Dedifferentiated amniotic fluid mesenchymal stem cell (primary cell): ENCODE results near the gene MVP.
A peak's percentile ranks its signal among the peaks of the same experiment; 100 is the strongest.
"Not testable (repeated sequence)": the region's sequence is repeated elsewhere in the genome, so short reads cannot be mapped to it uniquely, and the experiment has no call there.

ENCODE experiments used
- DNase-seq: peaks from one replicate; pipeline ENCODE4 v3.0.0-alpha.2; 2016; ENCODE audit errors: extremely low spot score

Gene MVP

DNA sequence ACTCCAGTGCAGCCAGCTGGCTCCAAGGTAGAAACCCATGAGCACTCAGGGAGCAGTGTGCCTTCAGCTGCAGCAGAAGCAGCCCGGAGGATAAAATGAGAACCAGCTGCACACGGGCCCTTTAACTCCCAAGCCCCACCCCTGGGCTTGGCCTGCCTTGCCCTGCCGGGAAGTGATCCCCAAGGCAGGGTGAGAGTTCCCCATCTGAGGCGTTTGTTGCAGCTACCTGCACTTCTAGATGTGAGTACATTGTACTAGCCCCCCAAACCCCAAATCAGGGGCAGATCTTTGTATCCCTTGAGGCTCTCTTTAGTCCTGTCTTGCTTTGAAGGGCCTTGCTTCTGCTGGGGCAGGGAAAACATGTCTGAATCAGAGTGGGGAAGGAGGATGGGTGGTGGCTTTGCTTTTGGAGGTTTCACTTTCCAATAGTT, at the start of gene MVP:
TSS of gene MVP (plus strand) at position 192 of the 431 bp plus-strand sequence. CDS start 10,088 bp downstream, outside the sequence.
- DNase-seq: peak; percentile 55

- not testable (repeated sequence) for DNase-seq
These were observed 47.9 kb upstream of the MVP start for GRCh38 chr16:29772330-29772729.

DNA sequence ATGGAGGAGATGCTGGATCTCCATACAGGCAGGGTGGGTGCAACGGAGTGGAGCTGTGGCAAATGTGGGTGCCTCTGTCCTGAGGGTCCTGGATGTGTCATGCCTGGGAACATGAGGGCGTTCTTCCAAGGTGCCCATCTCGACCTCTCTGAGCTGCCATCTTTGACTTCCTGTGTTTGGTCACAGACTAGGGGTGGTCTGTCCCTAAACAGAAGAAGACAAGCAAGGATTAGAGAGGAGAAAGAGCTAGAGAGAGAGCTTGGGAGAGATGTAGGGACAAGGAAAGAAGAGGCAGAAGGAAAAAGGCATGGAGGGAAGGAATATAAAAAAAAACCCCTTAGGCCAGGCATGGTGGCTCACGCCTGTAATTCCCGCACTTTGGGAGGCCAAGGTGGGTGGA, 45.5 kb upstream of the MVP start:
- DNase-seq: no peak

DNA sequence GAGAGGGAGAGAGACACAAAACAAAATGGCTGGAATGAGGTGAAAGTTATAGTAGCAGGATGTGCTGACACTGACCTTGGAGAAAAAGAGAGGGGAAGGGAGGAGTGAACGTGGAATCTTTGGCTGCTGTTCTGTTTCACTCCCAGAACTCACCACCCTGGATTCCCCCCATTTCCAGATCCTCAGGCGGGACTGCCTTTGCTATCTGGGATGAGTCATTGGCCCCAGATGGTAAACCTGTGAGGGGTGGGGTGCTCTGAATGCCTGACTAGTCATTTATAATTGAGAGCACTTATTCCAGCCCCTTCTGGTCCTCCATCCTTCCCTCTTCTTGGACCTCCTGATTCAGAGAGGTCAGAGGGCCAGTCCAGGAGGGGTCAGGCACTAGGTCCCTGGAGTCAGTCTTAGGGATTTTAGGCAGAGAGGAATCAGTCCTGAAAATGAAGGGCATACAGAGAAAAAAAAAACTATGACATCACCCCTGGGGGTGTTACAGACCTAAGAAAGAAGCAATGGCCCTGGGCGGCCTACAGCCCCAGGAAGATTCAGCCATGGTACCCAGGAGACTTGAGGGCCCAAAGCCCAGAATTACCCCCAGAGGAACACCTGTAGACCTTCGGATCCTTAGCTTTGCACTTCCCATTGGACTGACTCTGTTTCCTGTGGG, 44.4 kb upstream of the MVP start:
- no peak for DNase-seq

- no peak for DNase-seq
These were observed 42.5 kb upstream of the MVP start, which contains the start of gene ZG16 for GRCh38 chr16:29777576-29778350. ZG16 (plus strand) TSS chr16:29778256; CDS start chr16:29779267, 1,011 bp downstream.

DNA sequence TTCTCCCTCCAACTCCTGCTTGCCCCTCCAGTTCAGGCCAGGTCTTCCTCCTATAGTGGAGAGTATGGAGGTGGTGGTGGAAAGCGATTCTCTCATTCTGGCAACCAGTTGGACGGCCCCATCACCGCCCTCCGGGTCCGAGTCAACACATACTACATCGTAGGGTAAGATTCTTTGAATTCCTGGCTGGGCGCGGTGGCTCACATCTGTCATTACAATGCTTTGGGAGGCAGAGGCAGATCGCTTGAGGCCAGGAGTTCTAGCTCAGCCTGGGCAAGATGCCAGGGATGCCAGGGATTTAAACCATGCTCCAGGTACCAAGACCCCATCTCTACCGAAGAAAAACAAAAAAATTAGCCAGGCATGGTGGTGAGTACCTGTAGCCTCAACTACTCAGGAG, 40.8 kb upstream of the MVP start:
- DNase-seq: no peak

DNA sequence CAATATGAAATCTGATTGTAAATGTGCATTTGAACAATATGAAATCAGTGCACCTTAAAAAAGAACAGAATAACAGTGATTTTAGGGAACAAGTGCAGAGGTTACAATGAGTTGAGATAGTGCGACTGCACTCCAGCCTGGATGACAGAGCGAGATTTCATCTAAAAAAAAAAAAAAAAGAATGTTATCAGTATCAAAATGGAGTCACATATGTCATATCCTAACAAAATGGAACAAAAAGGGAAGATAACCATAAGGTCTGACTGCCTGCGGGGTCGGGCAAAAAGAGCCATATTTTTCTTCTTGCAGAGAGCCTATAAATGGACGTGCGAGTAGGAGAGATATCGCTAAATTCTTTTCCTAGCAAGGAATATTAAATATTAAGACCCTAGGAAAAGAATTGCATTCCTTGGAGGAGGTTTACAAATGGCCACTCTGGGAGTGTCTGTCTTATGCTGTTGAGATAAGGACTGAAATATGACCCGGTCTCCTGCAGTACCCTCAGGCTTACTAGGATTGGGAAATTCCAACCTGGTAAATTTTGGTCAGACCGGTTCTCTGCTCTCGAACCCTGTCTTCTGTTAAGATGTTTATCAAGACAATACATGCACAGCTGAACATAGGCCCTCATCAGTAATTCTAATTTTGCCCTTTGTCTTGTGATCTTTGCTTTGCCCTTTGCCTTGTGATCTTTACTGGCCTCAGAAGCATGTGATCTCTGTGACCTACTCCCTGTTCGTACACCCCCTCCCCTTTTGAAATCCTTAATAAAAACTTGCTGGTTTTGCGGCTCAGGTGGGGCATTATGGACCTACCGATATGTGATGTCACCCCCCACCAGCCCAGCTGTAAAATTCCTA, 36.9 kb upstream of the MVP start:
- not testable (repeated sequence) for DNase-seq

GRCh38 chr16:29784157-29784556, 36.1 kb upstream of the MVP start:
- no peak for DNase-seq

DNA sequence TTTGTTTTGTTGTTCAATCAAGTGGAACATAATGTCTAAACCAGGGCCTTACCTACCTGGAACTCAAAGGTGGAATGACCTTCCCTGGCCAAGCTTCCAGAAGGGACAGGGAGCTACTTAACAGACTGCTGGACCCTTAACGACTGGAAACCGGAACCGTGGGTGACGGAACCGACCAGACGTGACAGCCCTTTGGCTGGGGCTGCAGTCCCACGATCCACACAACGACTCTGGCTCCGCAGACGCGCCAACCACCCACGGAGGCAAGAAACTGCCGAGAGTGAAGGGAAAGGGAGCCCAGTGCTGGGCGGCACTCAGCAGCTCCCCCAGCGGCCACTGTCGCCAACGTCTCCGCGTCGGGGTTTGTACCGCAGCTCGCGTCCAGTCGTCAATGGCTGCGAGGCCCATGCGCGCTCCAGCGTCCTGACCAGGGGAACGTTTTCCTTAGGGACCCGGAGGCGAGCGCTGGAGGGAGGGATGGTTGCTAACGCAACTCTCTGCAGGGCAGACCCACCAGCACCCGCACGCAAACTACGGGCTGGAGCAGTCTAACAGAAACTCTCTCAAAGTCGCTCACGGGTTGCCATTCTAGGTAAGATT, 35.3 kb upstream of the MVP start:
- no peak for DNase-seq

GRCh38 chr16:29787155-29787554, 33.1 kb upstream of the MVP start:
- not testable (repeated sequence) for DNase-seq

- no peak for DNase-seq
These were observed 30.5 kb upstream of the MVP start for GRCh38 chr16:29789775-29790182.

DNA sequence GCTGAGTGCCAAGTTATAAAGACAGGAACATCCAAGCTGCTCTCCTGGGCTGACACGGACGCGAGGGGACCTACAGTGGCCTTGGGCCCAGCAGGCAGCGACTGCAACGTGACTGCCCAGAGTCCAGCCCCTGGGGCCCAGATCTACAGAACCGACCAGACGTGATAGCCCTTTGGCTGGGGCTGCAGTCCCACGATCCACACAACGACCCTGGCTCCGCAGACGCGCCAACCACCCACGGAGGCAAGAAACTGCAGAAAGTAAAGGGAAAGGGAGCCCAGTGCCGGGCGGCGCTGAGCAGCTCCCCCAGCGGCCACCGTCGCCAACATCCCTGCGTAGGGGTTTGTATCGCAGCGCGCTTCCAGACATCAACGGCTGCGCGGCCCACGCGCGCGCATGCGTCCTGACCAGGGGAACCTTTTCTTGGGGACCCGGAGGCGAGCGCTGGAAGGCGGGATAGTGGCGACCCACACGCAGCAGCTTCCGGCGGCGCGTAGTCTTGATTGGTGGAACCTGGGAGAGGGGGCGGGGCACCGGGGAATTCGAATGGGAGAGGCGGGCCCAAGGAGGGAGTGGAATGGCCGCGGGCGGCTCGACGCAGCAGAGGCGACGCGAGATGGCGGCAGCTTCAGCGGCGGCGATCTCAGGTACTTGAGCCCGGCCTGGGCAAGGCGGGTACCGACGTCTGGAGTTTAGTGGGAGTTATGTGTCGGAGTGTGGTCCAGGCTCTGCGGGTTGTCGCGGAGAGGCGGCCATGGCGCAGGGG, 29.9 kb upstream of the MVP start, which contains the start of gene KIF22:
TSS of gene KIF22 (plus strand) at position 569 of the 766 bp plus-strand sequence. CDS start at position 578, 9 bp downstream.
- DNase-seq: peak; percentile 98

GRCh38 chr16:29790949-29791844, 29.1 kb upstream of the MVP start:
- no peak for DNase-seq

GRCh38 chr16:29791845-29792807, 28.1 kb upstream of the MVP start:
- no peak for DNase-seq

DNA sequence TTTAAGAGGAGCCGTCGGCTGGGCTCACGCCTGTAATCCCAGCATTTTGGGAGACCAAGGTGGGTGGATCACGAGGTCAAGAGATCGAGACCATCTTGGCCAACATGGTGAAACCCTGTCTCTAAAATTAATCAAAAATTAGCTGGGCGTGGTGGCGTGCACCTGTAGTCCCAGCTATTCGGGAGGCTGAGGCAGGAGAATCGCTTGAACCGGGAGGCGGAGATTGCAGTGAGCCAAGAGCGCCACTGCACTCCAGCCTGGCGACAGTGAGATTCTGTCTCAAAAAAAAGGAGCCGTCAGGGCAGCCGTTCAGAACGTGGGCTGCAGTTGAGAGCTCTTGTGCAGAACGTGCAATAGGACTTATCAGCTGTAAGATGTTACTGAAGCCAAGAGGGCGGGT, 27.1 kb upstream of the MVP start:
- not testable (repeated sequence) for DNase-seq

DNA sequence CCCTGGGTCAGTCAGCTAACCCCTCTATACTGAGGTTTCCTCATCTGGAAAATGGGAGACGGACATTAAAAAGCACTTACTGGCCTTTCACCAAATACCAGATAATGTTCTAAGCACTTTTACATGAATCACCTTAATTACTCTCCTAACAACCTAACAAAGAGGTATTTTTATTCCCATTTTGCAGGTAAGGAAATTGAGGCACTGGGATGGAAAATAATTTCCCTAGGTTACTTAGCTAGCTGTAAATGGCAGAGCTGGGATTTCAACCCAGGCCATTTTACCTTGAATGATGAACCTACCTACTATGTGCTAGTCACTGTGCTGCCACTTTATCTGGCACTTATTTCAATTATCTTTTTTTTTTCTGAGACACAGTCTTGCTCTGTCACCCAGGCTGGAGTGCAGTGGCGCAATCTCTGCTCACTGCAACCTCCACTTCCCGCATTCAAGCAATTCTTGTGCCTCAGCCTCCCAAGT, 26.0 kb upstream of the MVP start:
- DNase-seq: no peak

- no peak for DNase-seq
These were observed 17.8 kb upstream of the MVP start for GRCh38 chr16:29802416-29802935.

- no peak for DNase-seq
These were observed 16.2 kb upstream of the MVP start for GRCh38 chr16:29804020-29804419.
